Ascending aorta (tissue), 2 donors: ENCODE results near the gene GGCX. TPM values are rescaled to one million over a fixed set of nuclear protein-coding genes. Genes with fewer than 3 reads are reported as not detected.

Experiments
- DNase-seq, 2 donors: peaks; one replicate each; pipeline ENCODE4 v3.0.0-alpha.2; 2019; ENCODE audit warnings: low spot score in 2 of 2
- H3K27ac ChIP-seq, 2 donors: fragments of 200-600 bp; sonication (generic); one replicate each; pipeline ENCODE4 v1.5.1; 2016 to 2017; ENCODE audit warnings: mild to moderate bottlenecking in 1 of 2
- H3K27me3 ChIP-seq: fragments of 200-600 bp; sonication (generic); one replicate; pipeline ENCODE4 v1.5.1; 2017
- H3K36me3 ChIP-seq, 2 donors: fragments of 200-600 bp; sonication (generic); one replicate each; pipeline ENCODE4 v1.5.1; 2016
- H3K4me1 ChIP-seq, 2 donors: fragments of 200-600 bp; sonication (generic); one replicate each; pipeline ENCODE4 v1.5.1; 2016 to 2017; ENCODE audit warnings: mild to moderate bottlenecking in 1 of 2
- H3K4me3 ChIP-seq, 2 donors: fragments of 200-600 bp; sonication (generic); one replicate each; pipeline ENCODE4 v1.5.1; 2016 to 2017; ENCODE audit warnings: mild to moderate bottlenecking in 1 of 2
- H3K9me3 ChIP-seq, 2 donors: fragments of 200-600 bp; sonication (generic); one replicate each; pipeline ENCODE4 v1.5.1; 2016
- intact Hi-C: fragments of 100-400 bp; cut with DNase I; formaldehyde crosslinking; loops from one replicate; pipeline ENCODE4 v1.15.1; 2023
- total RNA-seq: library from RNA; depleted of rRNA; stranded (reverse); fragments of >200 nt; gene quantifications from one replicate; pipeline ENCODE4 v1.1.0, GENCODE V29; 2016
- TF ChIP-seq, protein P1 (sequence below), 3 experiments: fragments of 200-600 bp in 2 of 3; fragments of 450-650 bp in 1 of 3; sonication (generic) in 2 of 3; IDR thresholded peaks; one replicate each; pipeline ENCODE4 v1.5.1; 2016 to 2019; ENCODE audit warnings: antibody characterized with exemption in 3 of 3, mild to moderate bottlenecking in 1 of 3, moderate library complexity in 1 of 3

GGCX gene
- total RNA-seq, 1 donor from 2014 or later: 31.9 TPM

DNA sequence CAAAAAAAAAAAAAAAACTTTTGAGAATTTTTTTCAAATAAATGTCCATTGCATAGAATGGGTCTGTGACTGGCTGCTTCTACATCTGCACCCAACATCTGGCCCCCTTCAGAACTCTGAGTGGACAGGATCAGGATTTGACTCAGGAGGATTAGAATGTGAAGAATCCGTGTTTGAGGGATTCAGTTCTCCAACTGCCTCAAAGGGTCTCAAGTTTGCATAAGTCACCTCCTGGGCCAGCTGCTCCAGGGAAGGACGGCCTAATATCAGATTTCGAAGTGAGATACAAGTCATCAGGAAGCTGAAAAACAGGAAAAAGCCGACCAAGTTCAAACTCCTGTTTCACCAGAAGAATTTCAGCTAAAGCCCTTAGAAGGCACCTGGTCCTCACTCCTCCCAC lies 11.5 kb downstream of the GGCX start:
- TF ChIP-seq, protein P1, sequence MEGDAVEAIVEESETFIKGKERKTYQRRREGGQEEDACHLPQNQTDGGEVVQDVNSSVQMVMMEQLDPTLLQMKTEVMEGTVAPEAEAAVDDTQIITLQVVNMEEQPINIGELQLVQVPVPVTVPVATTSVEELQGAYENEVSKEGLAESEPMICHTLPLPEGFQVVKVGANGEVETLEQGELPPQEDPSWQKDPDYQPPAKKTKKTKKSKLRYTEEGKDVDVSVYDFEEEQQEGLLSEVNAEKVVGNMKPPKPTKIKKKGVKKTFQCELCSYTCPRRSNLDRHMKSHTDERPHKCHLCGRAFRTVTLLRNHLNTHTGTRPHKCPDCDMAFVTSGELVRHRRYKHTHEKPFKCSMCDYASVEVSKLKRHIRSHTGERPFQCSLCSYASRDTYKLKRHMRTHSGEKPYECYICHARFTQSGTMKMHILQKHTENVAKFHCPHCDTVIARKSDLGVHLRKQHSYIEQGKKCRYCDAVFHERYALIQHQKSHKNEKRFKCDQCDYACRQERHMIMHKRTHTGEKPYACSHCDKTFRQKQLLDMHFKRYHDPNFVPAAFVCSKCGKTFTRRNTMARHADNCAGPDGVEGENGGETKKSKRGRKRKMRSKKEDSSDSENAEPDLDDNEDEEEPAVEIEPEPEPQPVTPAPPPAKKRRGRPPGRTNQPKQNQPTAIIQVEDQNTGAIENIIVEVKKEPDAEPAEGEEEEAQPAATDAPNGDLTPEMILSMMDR (IDR thresholded peaks at IDR 0.05): no peak
- H3K27ac ChIP-seq: no peak overlapping the region
- no peak overlapping the region for H3K4me3 ChIP-seq
- H3K4me1 ChIP-seq: no peaks in the 10 kb centered on the region
- DNase-seq: no peak
- no peaks in the 10 kb centered on the region for H3K27me3 ChIP-seq
- H3K36me3 ChIP-seq: peaks cover 42 to 60% of the 10 kb centered on the region in 2 donors
- intact Hi-C loops: no loop called here
- H3K9me3 ChIP-seq: no peaks in the 10 kb centered on the region

DNA sequence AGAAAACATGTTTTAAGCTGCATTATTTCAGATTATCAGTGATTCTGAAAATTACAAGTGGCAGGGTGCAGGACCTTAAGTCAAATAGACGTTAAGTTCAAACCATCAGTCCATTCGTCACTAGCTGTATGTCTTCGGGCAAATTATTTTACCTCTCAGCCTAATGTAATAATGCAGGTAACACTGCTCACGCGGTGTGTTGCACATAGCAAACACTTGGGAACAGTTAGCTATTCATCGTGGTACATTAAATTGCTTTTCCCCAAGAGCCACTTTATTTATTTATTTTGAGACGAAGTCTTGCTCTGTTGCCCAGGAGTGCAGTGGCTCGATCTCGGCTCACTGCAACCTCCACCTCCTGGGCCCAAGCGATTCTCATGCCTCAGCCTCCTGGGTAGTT lies 12.2 kb downstream of the GGCX start:
- TF ChIP-seq, protein P1 (IDR thresholded peaks at IDR 0.05): no peak
- Histone ChIP-seq H3K4me1 (peaks cover 0 to 5% of the 10 kb centered on the region in 2 donors), H3K9me3 (no peaks in the 10 kb centered on the region), H3K27me3 (no peaks in the 10 kb centered on the region), H3K4me3 (no peak overlapping the region), H3K36me3 (peaks cover 42 to 60% of the 10 kb centered on the region in 2 donors), H3K27ac (no peak overlapping the region)
- intact Hi-C loops: no loop called here
- no peak for DNase-seq

DNA sequence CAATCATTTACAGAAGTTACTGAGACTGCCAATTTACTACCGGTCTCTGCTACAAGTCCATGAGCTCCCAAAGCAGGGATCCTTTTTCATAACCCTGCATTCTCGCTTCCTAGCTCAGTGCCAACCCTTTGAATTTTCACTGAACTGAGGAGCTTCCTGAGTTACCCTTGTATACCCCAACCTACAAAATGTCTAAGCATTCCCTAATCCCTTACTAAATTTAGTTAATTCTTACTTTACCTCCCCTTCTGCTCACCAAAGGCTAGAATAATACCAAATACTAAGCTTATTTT lies 12.7 kb downstream of the GGCX start:
- TF ChIP-seq, protein P1 (IDR thresholded peaks at IDR 0.05): no peak
- H3K36me3 ChIP-seq: peaks cover 44 to 60% of the 10 kb centered on the region in 2 donors
- peaks cover 0 to 5% of the 10 kb centered on the region in 2 donors for H3K4me1 ChIP-seq
- no peaks in the 10 kb centered on the region for H3K27me3 ChIP-seq
- no peak for DNase-seq
- H3K9me3 ChIP-seq: no peaks in the 10 kb centered on the region
- intact Hi-C loops: no loop called here
- no peak overlapping the region for H3K4me3 ChIP-seq
- H3K27ac ChIP-seq: no peak overlapping the region

DNA sequence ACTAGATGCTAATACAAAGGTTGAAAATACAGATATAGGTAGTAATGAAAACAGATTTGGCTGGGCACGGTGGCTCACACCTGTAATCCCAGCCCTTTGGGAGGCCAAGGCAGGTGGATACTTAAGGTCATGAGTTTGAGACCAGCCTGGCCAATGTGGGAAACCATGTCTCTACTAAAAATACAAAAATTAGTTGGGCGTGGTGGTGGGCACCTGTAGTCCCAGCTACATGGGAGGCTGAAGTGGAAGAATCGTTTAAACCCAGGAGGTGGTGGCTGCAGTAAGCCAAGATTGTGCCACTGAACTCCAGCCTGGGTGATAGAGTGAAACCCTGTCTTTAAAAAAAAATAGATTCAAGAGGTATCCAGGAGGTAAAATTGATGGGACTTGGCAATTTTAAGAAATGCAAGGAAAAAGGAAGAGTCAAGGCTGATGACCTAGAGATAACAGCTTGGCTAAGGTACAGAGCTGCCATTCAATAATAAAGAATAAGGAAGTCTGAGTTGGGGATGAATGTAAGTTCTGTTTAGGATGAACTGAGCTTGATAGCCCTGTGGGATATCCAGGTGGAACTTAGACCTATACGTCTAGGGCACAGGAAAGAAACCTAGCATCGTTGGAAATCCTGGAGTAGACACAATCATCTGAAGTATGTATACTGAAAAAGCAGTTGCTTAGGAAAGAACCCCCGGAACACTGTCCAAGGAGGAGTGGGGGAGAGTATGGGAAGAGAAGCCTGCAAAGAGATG lies 13.3 kb downstream of the GGCX start:
- no peak for DNase-seq
- no peaks in the 10 kb centered on the region for H3K9me3 ChIP-seq
- intact Hi-C loops: no loop called here
- no peak overlapping the region for H3K4me3 ChIP-seq
- peaks cover 0 to 7% of the 10 kb centered on the region in 2 donors for H3K4me1 ChIP-seq
- no peaks in the 10 kb centered on the region for H3K27me3 ChIP-seq
- TF ChIP-seq, protein P1 (IDR thresholded peaks at IDR 0.05): no peak
- H3K36me3 ChIP-seq: peaks cover 45 to 60% of the 10 kb centered on the region in 2 donors
- H3K27ac ChIP-seq: no peak overlapping the region

DNA sequence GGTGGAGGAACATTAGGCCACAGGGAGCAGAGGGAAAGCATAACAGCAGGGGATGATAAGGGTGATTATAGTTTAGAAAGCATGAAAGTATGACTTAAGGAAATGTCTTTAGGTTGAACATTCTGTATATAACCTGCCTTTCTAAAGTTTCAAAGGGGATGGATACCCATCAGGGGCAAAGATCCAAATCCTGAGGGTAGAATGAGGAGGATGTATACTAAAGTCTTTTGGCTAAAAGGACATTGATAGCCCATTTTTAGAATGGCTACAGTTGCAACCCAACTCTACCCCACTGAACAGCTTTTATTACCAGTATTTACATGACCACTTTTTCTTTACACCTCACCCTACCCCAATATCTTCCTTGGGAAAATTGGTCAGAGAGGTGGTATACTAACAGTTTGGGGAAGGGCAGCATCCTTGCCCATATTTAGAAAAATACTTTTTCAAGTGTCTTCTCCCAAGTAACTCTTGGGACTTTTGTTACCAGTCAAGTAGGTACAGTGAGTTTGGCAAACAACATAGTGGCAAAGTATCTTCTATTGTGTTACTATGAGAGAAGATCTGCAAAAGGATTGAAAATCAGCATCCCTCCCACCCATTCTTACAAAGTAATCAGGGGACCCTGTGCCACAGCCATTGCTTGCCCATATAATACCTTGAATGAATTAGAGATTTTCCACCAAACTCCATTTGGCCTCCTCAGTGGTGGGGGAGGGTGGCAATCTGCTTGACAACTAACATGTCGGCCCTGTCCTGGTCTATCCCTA lies 14.0 kb downstream of the GGCX start:
- no peak overlapping the region for H3K27ac ChIP-seq
- DNase-seq: no peak

More for the DNA sequence above, 14.0 kb downstream of the GGCX start:
- peaks cover 0 to 14% of the 10 kb centered on the region in 2 donors for H3K4me1 ChIP-seq
- no peaks in the 10 kb centered on the region for H3K9me3 ChIP-seq
- peaks cover 44 to 60% of the 10 kb centered on the region in 2 donors for H3K36me3 ChIP-seq
- H3K4me3 ChIP-seq: no peak overlapping the region
- intact Hi-C loops: no loop called here
- TF ChIP-seq, protein P1 (IDR thresholded peaks at IDR 0.05): no peak
- H3K27me3 ChIP-seq: no peaks in the 10 kb centered on the region
